Gastrocnemius medialis (tissue), 4 donors: ENCODE results near the gene BEX3. TPM values are rescaled to one million over a fixed set of nuclear protein-coding genes. Genes with fewer than 3 reads are reported as not detected.
"Not testable (repeated sequence)": the region's sequence is repeated elsewhere in the genome, so short reads cannot be mapped to it uniquely, and the experiment has no call there.

Source experiments
- ATAC-seq, 2 donors: fragments of 150-250 bp; one replicate each; pipeline ENCODE4 v1.9.1; 2016
- DNase-seq, 2 donors: peaks; one replicate each; pipeline ENCODE4 v3.0.0-alpha.2; 2019
- H3K27ac ChIP-seq, 4 donors: fragments of 200-600 bp; sonication (generic); 1 replicate in 1 of 4; 2 replicates in 3 of 4; pipeline ENCODE4 v1.5.1; 2016 to 2018; ENCODE audit warnings: mild to moderate bottlenecking in 2 of 4, moderate library complexity in 1 of 4
- H3K27me3 ChIP-seq, 3 donors: fragments of 200-600 bp; sonication (generic) in 2 of 3; 1 replicate in 1 of 3; 2 replicates in 2 of 3; pipeline versions ENCODE4 v1.5.1 to v1.6.0; 2016 to 2019; ENCODE audit warnings: mild to moderate bottlenecking in 1 of 3, moderate library complexity in 1 of 3
- H3K36me3 ChIP-seq, 2 donors: fragments of 200-600 bp; sonication (generic) in 1 of 2; one replicate each; pipeline ENCODE4 v1.5.1; 2017 to 2018
- H3K4me1 ChIP-seq, 2 donors: fragments of 200-600 bp; sonication (generic) in 1 of 2; one replicate each; pipeline ENCODE4 v1.5.1; 2016 to 2017; ENCODE audit warnings: mild to moderate bottlenecking in 2 of 2
- H3K4me3 ChIP-seq, 4 donors: fragments of 200-600 bp; sonication (generic) in 3 of 4; 1 replicate in 1 of 4; 2 replicates in 3 of 4; pipeline ENCODE4 v1.5.1; 2016 to 2019; ENCODE audit warnings: mild to moderate bottlenecking in 2 of 4
- H3K9me3 ChIP-seq, 3 donors: fragments of 200-600 bp; sonication (generic) in 2 of 3; 1 replicate in 1 of 3; 2 replicates in 2 of 3; pipeline ENCODE4 v1.5.1; 2016 to 2019
- CTCF ChIP-seq, 5 experiments: fragments of 450-650 bp in 3 of 5; fragments of 200-600 bp in 2 of 5; sonication (generic) in 2 of 5; IDR thresholded peaks in 4 of 5; conservative IDR thresholded peaks in 1 of 5; 1 replicate in 4 of 5; 2 replicates in 1 of 5; pipeline ENCODE4 v1.5.1; 2016 to 2019; ENCODE audit warnings: antibody characterized with exemption in 5 of 5, mild to moderate bottlenecking in 3 of 5, moderate library complexity in 3 of 5
- POLR2A ChIP-seq, 2 donors: fragments of 450-650 bp; IDR thresholded peaks; one replicate each; pipeline ENCODE4 v1.6.1; 2017; ENCODE audit warnings: antibody characterized with exemption in 2 of 2, mild to moderate bottlenecking in 2 of 2, moderate library complexity in 2 of 2
- in situ Hi-C, 4 donors: fragments of 200-750 bp; cut with MboI; loops; one replicate each; pipeline versions ENCODE4 v1.15.0 to v1.8.0; 2017; ENCODE audit warnings: low sequenced_read_pairs in 4 of 4
- intact Hi-C: fragments of 100-400 bp; cut with DNase I; formaldehyde crosslinking; loops from one replicate; pipeline ENCODE4 v1.15.1; 2023; ENCODE audit warnings: low total_unique reads
- total RNA-seq, 4 donors: library from RNA; depleted of rRNA; stranded (reverse); fragments of >200 nt; gene quantifications; one replicate each; pipeline versions ENCODE4 v1.1.0 to v1.2.3, GENCODE V29; 2016

BEX3 gene
- total RNA-seq, 4 donors from 2014 or later, result 8.2 to 12.5 (median 10.5) TPM

- no peak for ATAC-seq
- Histone ChIP-seq H3K27me3 (peaks cover 0 to 4% (median 0%) of the 10 kb centered on the region in 3 donors), H3K4me1 (no peaks in the 10 kb centered on the region), H3K9me3 (no peaks in the 10 kb centered on the region), H3K4me3 (no peak overlapping the region), H3K36me3 (no peaks in the 10 kb centered on the region), H3K27ac (no peak overlapping the region)
- in situ Hi-C loops, result no loop called here
- TF ChIP-seq POLR2A (IDR thresholded peaks at IDR 0.05) (no peak), CTCF (IDR thresholded peaks at IDR 0.05 in 4 of 5, conservative IDR thresholded peaks at IDR 0.05 in 1 of 5) (no peak)
- intact Hi-C loops, result no loop called here
- no peak for DNase-seq
These were observed 8.3 kb downstream of the BEX3 start for GRCh38 chrX:103384672-103385071.

GRCh38 chrX:103385283-103385830 lies 9.0 kb downstream of the BEX3 start:
- H3K4me3 ChIP-seq, in situ Hi-C loops, H3K4me1 ChIP-seq, DNase-seq, H3K27ac ChIP-seq, H3K27me3 ChIP-seq, H3K36me3 ChIP-seq, H3K9me3 ChIP-seq, ATAC-seq, intact Hi-C loops: not testable (repeated sequence)

GRCh38 chrX:103386332-103386731 lies 10.0 kb downstream of the BEX3 start:
- H3K4me1 ChIP-seq, result no peaks in the 10 kb centered on the region
- H3K27ac ChIP-seq, result no peak overlapping the region
- no peaks in the 10 kb centered on the region for H3K36me3 ChIP-seq
- H3K4me3 ChIP-seq, result no peak overlapping the region
- H3K9me3 ChIP-seq, result no peaks in the 10 kb centered on the region
- DNase-seq, result no peak
- peaks cover 0 to 13% (median 0%) of the 10 kb centered on the region in 3 donors for H3K27me3 ChIP-seq
- in situ Hi-C loops (no loop called here), intact Hi-C loops (no loop called here)
- ATAC-seq, result no peak
- TF ChIP-seq POLR2A (IDR thresholded peaks at IDR 0.05) (no peak), CTCF (IDR thresholded peaks at IDR 0.05 in 4 of 5, conservative IDR thresholded peaks at IDR 0.05 in 1 of 5) (no peak)

- no peaks in the 10 kb centered on the region for H3K36me3 ChIP-seq
- DNase-seq (no peak), ATAC-seq (no peak)
- intact Hi-C loops, result no loop called here
- no peak for TF ChIP-seq POLR2A (IDR thresholded peaks at IDR 0.05)
- TF ChIP-seq CTCF (IDR thresholded peaks at IDR 0.05 in 4 of 5, conservative IDR thresholded peaks at IDR 0.05 in 1 of 5), result no peak
- no peaks in the 10 kb centered on the region for H3K9me3 ChIP-seq
- no peak overlapping the region for H3K4me3 ChIP-seq
- H3K27me3 ChIP-seq, result peaks cover 0 to 13% (median 0%) of the 10 kb centered on the region in 3 donors
- H3K27ac ChIP-seq, result no peak overlapping the region
- in situ Hi-C loops, result no loop called here
- H3K4me1 ChIP-seq, result no peaks in the 10 kb centered on the region
These were observed 17.1 kb downstream of the BEX3 start for GRCh38 chrX:103393487-103393886.

- no peaks in the 10 kb centered on the region for H3K27me3 ChIP-seq
- intact Hi-C loops (no loop called here), in situ Hi-C loops (no loop called here)
- ATAC-seq, result no peak
- DNase-seq, result no peak
- no peaks in the 10 kb centered on the region for H3K36me3 ChIP-seq
- H3K4me3 ChIP-seq, result no peak overlapping the region
- no peaks in the 10 kb centered on the region for H3K9me3 ChIP-seq
- no peaks in the 10 kb centered on the region for H3K4me1 ChIP-seq
- TF ChIP-seq POLR2A (IDR thresholded peaks at IDR 0.05) (no peak), CTCF (IDR thresholded peaks at IDR 0.05 in 4 of 5, conservative IDR thresholded peaks at IDR 0.05 in 1 of 5) (no peak)
- H3K27ac ChIP-seq, result no peak overlapping the region
These were observed 19.8 kb downstream of the BEX3 start for GRCh38 chrX:103396186-103396585.
